ENCODE data around the gene HID1. TPM values are rescaled to one million over a fixed set of nuclear protein-coding genes. Genes with fewer than 3 reads are reported as not detected.
A peak's percentile ranks its signal among the peaks of the same experiment; 100 is the strongest.

HID1 gene
- total and polyA plus RNA-seq, 2 experiments from 2014 or later, result not detected

DNA sequence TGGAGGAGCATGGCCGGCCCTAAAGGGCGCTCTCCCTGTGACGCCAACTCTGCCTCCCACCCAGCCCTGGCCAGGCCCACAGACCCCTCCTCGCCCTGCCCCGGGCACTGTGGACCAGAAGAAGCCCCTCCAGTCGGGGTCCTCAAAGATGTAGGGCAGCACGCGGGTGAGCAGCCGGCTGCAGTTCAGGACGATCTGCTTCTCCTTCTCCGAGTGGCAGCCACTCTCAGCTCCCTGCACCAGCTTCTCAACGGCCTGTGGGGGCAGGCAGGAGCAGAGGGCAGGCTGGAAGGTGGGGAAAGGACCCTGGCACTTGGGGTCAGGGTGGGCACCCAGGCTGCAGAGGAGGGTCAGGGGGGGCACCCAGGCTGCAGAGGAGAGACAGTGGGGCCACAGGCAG, 8.9 kb downstream of the HID1 start:
- H4K20me1 ChIP-seq (ENCODE audit: insufficient read depth), result no peaks in the 10 kb centered on the region
- H2AFZ ChIP-seq, result no peak overlapping the region
- H3K27ac ChIP-seq, result no peak overlapping the region
- in situ Hi-C loops (cut with MboI), result no loop called here
- no peak overlapping the region for H3K9ac ChIP-seq
- H3K27me3 ChIP-seq (replicated peaks; ENCODE audit: insufficient read depth), result no peaks in the 10 kb centered on the region
- no peaks in the 10 kb centered on the region for H3K79me2 ChIP-seq (ENCODE audit: insufficient read depth)
- TF ChIP-seq EZH2phosphoT487 (IDR thresholded peaks at IDR 0.05; ENCODE audit: insufficient read depth, low read depth) (no peak), EZH2 (IDR thresholded peaks at IDR 0.05; ENCODE audit: insufficient read depth, poor library complexity, severe bottlenecking) (no peak)
- no peaks in the 10 kb centered on the region for H3F3A ChIP-seq (ENCODE audit: insufficient read depth)
- H3K36me3 ChIP-seq (ENCODE audit: low read depth), result no peaks in the 10 kb centered on the region
- no peak for DNase-seq
- H3K9me3 ChIP-seq (ENCODE audit: low read depth), result no peaks in the 10 kb centered on the region
- H3K4me1 ChIP-seq (ENCODE audit: insufficient read depth), result no peaks in the 10 kb centered on the region
- H3K9me2 ChIP-seq (ENCODE audit: insufficient read depth), result no peaks in the 10 kb centered on the region
- no peak overlapping the region for H3K4me2 ChIP-seq (ENCODE audit: unreplicated experiment)
- 50 to 57% methylated on average over 11 to 12 of the region's 12 CpGs for WGBS, 2 experiments (ENCODE audit: low coverage in 1 of 2, low lambda C conversion rate in 2 of 2, missing lambda C conversion rate in 2 of 2)
- H3K4me3 ChIP-seq, result no peak overlapping the region

DNA sequence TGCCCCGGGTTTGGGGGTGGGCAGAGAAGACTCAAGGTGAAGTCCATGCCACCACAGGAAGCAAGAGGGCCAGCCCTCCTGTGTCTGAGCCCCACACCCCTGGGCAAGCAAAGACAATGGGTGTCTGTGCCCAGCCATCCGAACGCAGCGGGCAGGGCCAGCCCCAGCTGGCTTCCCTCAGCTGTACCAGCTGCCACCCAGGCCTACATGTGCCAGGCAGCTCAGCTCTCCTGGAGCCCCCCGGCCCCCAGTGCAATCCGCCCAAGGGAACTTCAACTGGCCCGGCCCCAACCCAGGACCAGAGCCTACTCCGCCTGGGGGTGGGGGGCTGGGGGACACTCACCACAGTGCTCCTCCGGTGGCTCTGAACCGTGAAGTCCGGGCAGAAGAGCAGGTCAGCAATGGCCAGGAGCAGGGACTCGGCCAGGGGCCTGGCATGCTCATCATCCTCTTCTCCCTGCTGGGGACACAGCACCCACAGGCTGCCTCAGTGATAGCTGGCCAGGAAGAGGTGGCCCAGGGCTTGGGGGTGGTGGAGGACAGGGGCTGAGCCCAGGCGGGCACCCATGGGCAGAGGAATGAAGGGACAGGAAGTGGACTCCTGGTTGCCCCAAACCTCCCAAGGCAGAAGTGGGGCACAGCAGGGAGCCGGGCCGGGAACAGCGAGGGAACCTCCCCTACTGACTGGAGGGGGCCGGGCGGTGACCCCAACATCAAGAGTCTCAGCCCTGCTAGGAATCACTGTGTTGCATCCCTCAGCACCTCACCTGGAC, 9.8 kb downstream of the HID1 start:
- DNase-seq, result no peak
- no peaks in the 10 kb centered on the region for H3K9me3 ChIP-seq (ENCODE audit: low read depth)
- no peaks in the 10 kb centered on the region for H4K20me1 ChIP-seq (ENCODE audit: insufficient read depth)
- H3K4me3 ChIP-seq, result no peak overlapping the region
- no peaks in the 10 kb centered on the region for H3K9me2 ChIP-seq (ENCODE audit: insufficient read depth)
- H3K36me3 ChIP-seq (ENCODE audit: low read depth), result no peaks in the 10 kb centered on the region
- H3K9ac ChIP-seq, result no peak overlapping the region
- no peaks in the 10 kb centered on the region for H3K27me3 ChIP-seq (replicated peaks; ENCODE audit: insufficient read depth)
- no peaks in the 10 kb centered on the region for H3K4me1 ChIP-seq (ENCODE audit: insufficient read depth)
- H3F3A ChIP-seq (ENCODE audit: insufficient read depth), result no peaks in the 10 kb centered on the region
- whole genome bisulfite sequencing, 2 experiments (ENCODE audit: low coverage in 1 of 2, low lambda C conversion rate in 2 of 2, missing lambda C conversion rate in 2 of 2), result 71 to 72% methylated on average over 15 to 16 of the region's 18 CpGs
- H2AFZ ChIP-seq, result no peak overlapping the region
- in situ Hi-C loops (cut with MboI), result no loop called here
- no peak overlapping the region for H3K27ac ChIP-seq
- no peaks in the 10 kb centered on the region for H3K79me2 ChIP-seq (ENCODE audit: insufficient read depth)
- no peak for TF ChIP-seq EZH2 (IDR thresholded peaks at IDR 0.05; ENCODE audit: insufficient read depth, poor library complexity, severe bottlenecking)
- TF ChIP-seq EZH2phosphoT487 (IDR thresholded peaks at IDR 0.05; ENCODE audit: insufficient read depth, low read depth), result no peak
- H3K4me2 ChIP-seq (ENCODE audit: unreplicated experiment), result no peak overlapping the region

DNA sequence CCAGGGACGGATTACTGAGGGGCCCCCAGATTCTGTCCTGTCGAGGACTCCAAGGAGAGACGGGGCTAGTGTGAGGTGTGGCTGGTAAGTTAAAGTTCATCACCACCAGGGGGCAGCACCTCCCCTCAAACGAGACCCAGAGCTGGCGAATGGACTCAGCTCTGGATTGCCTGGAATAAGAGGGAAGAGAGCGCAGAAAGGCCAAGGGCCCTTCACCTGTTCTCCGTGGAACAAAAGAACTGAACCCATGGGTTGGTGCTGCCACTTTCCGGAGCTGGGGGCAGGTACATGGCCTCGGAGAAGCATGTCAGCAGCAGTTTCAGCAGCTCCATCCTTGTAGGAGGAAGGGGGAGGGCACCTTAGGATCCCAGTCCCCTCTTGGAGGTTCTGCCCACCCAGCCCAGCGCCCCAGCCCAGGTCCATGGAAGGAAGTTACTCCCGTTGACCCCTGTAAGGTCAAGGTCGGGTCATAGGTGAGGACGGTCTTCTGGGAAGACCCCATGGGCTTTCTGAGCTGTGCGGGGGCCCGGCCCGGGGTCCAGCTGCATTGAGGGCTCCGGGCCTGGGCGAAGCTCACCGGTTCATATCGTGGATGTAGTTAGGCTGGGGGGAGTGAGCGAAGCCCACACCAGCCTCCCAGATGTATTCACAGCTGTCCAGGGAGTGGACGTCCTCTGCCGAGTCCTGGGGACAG, 10.8 kb downstream of the HID1 start:
- Histone ChIP-seq H4K20me1 (ENCODE audit: insufficient read depth) (no peaks in the 10 kb centered on the region), H3K9me3 (ENCODE audit: low read depth) (no peaks in the 10 kb centered on the region), H3K9ac (no peak overlapping the region), H3K27ac (no peak overlapping the region), H3K36me3 (ENCODE audit: low read depth) (no peaks in the 10 kb centered on the region), H2AFZ (no peak overlapping the region), H3F3A (ENCODE audit: insufficient read depth) (no peaks in the 10 kb centered on the region), H3K9me2 (ENCODE audit: insufficient read depth) (no peaks in the 10 kb centered on the region), H3K4me1 (ENCODE audit: insufficient read depth) (no peaks in the 10 kb centered on the region), H3K79me2 (ENCODE audit: insufficient read depth) (no peaks in the 10 kb centered on the region), H3K27me3 (replicated peaks; ENCODE audit: insufficient read depth) (no peaks in the 10 kb centered on the region), H3K4me2 (ENCODE audit: unreplicated experiment) (no peak overlapping the region), H3K4me3 (no peak overlapping the region)
- DNase-seq, result peak; percentile 92
- TF ChIP-seq EZH2 (IDR thresholded peaks at IDR 0.05; ENCODE audit: insufficient read depth, poor library complexity, severe bottlenecking) (no peak), EZH2phosphoT487 (IDR thresholded peaks at IDR 0.05; ENCODE audit: insufficient read depth, low read depth) (no peak)
- 37 to 41% methylated on average over 23 of the region's 23 CpGs for WGBS, 2 experiments (ENCODE audit: low coverage in 1 of 2, low lambda C conversion rate in 2 of 2, missing lambda C conversion rate in 2 of 2)
- in situ Hi-C loops (cut with MboI), result no loop called here

DNA sequence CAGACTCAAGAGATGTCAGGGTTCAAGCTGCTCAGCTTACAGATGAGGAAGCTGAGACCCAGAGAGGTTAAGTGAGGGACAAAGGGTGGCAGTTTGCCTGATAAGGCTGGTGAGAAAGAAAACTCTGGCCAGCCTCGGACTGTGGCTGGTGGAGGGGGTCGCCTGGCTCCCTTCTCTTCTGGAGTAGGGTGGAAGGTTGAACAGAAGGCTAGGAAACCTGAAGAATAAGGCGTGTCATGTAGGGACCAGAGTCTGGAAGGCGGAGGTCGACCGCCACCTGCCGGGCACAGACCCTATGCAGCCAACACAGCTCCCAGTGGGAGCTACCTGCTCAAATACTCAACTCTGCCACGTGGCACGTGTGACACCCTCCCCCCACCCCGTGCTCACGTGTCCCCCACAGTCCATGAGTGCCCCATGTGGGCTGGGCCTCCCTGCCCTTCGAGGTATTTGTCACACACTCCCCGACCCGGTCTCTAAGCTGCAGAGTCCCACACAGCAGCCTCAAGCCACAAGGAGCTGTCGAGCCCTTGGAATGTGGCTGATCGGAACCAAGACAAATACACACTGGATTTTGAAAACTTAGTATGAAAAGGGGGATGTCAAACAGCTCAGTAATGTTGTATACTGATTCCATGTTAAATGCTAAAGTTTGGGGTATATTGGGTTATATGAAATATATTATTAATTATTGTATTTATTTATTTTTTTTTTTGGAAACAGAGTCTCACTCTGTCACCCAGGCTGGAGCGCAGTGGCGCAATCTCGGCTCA, 11.8 kb downstream of the HID1 start:
- 32% methylated on average over 19 of the region's 19 CpGs for WGBS, 2 experiments (ENCODE audit: low coverage in 1 of 2, low lambda C conversion rate in 2 of 2, missing lambda C conversion rate in 2 of 2)
- TF ChIP-seq EZH2 (IDR thresholded peaks at IDR 0.05; ENCODE audit: insufficient read depth, poor library complexity, severe bottlenecking) (no peak), EZH2phosphoT487 (IDR thresholded peaks at IDR 0.05; ENCODE audit: insufficient read depth, low read depth) (no peak)
- no peak overlapping the region for H3K4me2 ChIP-seq (ENCODE audit: unreplicated experiment)
- no peaks in the 10 kb centered on the region for H3F3A ChIP-seq (ENCODE audit: insufficient read depth)
- no peak overlapping the region for H3K9ac ChIP-seq
- 0 out of 2 replicates have a peak overlapping the region, but pooled peaks have one; percentile 33 for H2AFZ ChIP-seq
- no peaks in the 10 kb centered on the region for H3K36me3 ChIP-seq (ENCODE audit: low read depth)
- peak; percentile 40 for DNase-seq
- no peaks in the 10 kb centered on the region for H3K9me3 ChIP-seq (ENCODE audit: low read depth)
- H3K27me3 ChIP-seq (replicated peaks; ENCODE audit: insufficient read depth), result no peaks in the 10 kb centered on the region
- no peaks in the 10 kb centered on the region for H4K20me1 ChIP-seq (ENCODE audit: insufficient read depth)
- H3K27ac ChIP-seq, result no peak overlapping the region
- H3K4me1 ChIP-seq (ENCODE audit: insufficient read depth), result no peaks in the 10 kb centered on the region
- H3K79me2 ChIP-seq (ENCODE audit: insufficient read depth), result no peaks in the 10 kb centered on the region
- in situ Hi-C loops (cut with MboI), result no loop called here
- H3K9me2 ChIP-seq (ENCODE audit: insufficient read depth), result no peaks in the 10 kb centered on the region
- no peak overlapping the region for H3K4me3 ChIP-seq
